Measurements from ENCODE around the gene UBE3B.

DNA sequence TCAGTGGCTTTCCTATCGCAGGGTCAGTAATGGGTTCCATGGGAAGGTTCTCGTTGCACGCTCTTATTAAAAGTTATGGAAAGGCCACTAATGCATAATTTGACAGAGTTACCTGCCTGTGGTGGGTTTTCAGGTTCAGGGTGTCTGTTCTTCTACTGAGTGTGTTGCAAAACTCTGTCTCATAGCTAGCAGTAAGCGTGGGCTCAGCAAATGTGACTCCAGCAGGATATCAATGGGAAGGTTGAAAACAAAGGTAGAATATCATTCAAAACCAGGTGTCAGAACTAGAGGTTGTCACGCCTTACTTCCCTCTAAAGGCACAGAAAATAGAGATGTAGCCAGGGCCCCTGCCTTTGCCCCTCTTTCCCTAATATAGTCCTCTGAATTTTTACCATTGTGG is 24.9 kb downstream of the UBE3B start:
- TF ChIP-seq, protein P1, sequence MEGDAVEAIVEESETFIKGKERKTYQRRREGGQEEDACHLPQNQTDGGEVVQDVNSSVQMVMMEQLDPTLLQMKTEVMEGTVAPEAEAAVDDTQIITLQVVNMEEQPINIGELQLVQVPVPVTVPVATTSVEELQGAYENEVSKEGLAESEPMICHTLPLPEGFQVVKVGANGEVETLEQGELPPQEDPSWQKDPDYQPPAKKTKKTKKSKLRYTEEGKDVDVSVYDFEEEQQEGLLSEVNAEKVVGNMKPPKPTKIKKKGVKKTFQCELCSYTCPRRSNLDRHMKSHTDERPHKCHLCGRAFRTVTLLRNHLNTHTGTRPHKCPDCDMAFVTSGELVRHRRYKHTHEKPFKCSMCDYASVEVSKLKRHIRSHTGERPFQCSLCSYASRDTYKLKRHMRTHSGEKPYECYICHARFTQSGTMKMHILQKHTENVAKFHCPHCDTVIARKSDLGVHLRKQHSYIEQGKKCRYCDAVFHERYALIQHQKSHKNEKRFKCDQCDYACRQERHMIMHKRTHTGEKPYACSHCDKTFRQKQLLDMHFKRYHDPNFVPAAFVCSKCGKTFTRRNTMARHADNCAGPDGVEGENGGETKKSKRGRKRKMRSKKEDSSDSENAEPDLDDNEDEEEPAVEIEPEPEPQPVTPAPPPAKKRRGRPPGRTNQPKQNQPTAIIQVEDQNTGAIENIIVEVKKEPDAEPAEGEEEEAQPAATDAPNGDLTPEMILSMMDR (IDR thresholded peaks at IDR 0.05): no peak
- TF ChIP-seq EZH2phosphoT487 (IDR thresholded peaks at IDR 0.05) (no peak), EZH2 (IDR thresholded peaks at IDR 0.05) (no peak)
